T-helper 22 cell (primary cell): ENCODE results near the gene SLAMF7.
A peak's percentile ranks its signal among the peaks of the same experiment; 100 is the strongest.
"Not testable (repeated sequence)": the region's sequence is repeated elsewhere in the genome, so short reads cannot be mapped to it uniquely, and the experiment has no call there.

Experiments used
- DNase-seq: peaks from one replicate; pipeline ENCODE4 v3.0.0-alpha.2; 2020; ENCODE audit warnings: low read depth

The SLAMF7 gene

GRCh38 chr1:160774886-160775719 lies 36.1 kb downstream of the SLAMF7 start:
- no peak for DNase-seq

GRCh38 chr1:160776178-160776577 lies 37.1 kb downstream of the SLAMF7 start:
- no peak for DNase-seq

GRCh38 chr1:160777486-160778089 lies 38.5 kb downstream of the SLAMF7 start:
- peak; percentile 13 for DNase-seq

GRCh38 chr1:160778976-160779375 lies 39.9 kb downstream of the SLAMF7 start:
- no peak for DNase-seq

GRCh38 chr1:160779626-160780397 lies 40.8 kb downstream of the SLAMF7 start:
- no peak for DNase-seq

GRCh38 chr1:160780398-160780755 lies 41.3 kb downstream of the SLAMF7 start:
- no peak for DNase-seq

GRCh38 chr1:160781186-160781766 lies 42.2 kb downstream of the SLAMF7 start:
- DNase-seq = no peak

GRCh38 chr1:160781914-160782689 lies 43.1 kb downstream of the SLAMF7 start:
- no peak for DNase-seq

GRCh38 chr1:160782988-160783765 lies 44.1 kb downstream of the SLAMF7 start:
- not testable (repeated sequence) for DNase-seq

GRCh38 chr1:160789051-160789701 lies 50.1 kb downstream of the SLAMF7 start:
- DNase-seq = no peak

GRCh38 chr1:160789702-160790611 lies 50.9 kb downstream of the SLAMF7 start:
- no peak for DNase-seq

- DNase-seq = no peak
These were observed 55.3 kb downstream of the SLAMF7 start for GRCh38 chr1:160794376-160794775.

GRCh38 chr1:160795951-160796383 lies 56.9 kb downstream of the SLAMF7 start, which contains the start of gene LY9:
TSS of gene LY9 (plus strand) at chr1:160796174. CDS start at chr1:160796188, 14 bp downstream.
- peak; percentile 82 for DNase-seq

- no peak for DNase-seq
These were observed 58.2 kb downstream of the SLAMF7 start for GRCh38 chr1:160797271-160797709.

- peak; percentile 51 for DNase-seq
These were observed 58.8 kb downstream of the SLAMF7 start for GRCh38 chr1:160797861-160798273.

- no peak for DNase-seq
These were observed 59.4 kb downstream of the SLAMF7 start for GRCh38 chr1:160798439-160798838.

GRCh38 chr1:160799641-160800040 lies 60.6 kb downstream of the SLAMF7 start:
- no peak for DNase-seq

- no peak for DNase-seq
These were observed 61.1 kb downstream of the SLAMF7 start for GRCh38 chr1:160800142-160800541.
